HepG2 (cell line): Measurements from ENCODE around the gene RNF148. TPM values are rescaled to one million over a fixed set of nuclear protein-coding genes. Genes with fewer than 3 reads are reported as not detected.
"Not testable (repeated sequence)": the region's sequence is repeated elsewhere in the genome, so short reads cannot be mapped to it uniquely, and the experiment has no call there.

Experiments used
- AHDC1 ChIP-seq: sonication (generic); formaldehyde crosslinking; IDR thresholded peaks from 2 replicates; pipeline ENCODE4 v1.5.1; 2020; ENCODE audit warnings: mild to moderate bottlenecking, missing genetic modification reagents, borderline replicate concordance
- BRCA1 ChIP-seq: sonication (generic); formaldehyde crosslinking; IDR thresholded peaks from 2 replicates; pipeline ENCODE4 v1.4.0; 2020; ENCODE audit warnings: missing genetic modification reagents
- CREM ChIP-seq, 2 experiments: sonication (generic) in 1 of 2; formaldehyde crosslinking in 1 of 2; IDR thresholded peaks; 2 replicates each; pipeline versions ENCODE4 v1.4.0 to v1.6.1; 2016 to 2020; ENCODE audit warnings: antibody characterized with exemption in 1 of 2, mild to moderate bottlenecking in 1 of 2, missing genetic modification reagents in 1 of 2
- HOXD1 ChIP-seq: sonication (generic); formaldehyde crosslinking; IDR thresholded peaks from 2 replicates; pipeline ENCODE4 v1.5.0; 2020; ENCODE audit warnings: missing genetic modification reagents
- MEF2D ChIP-seq: sonication (generic); formaldehyde crosslinking; IDR thresholded peaks from 2 replicates; pipeline ENCODE4 v1.5.1; 2020; ENCODE audit warnings: mild to moderate bottlenecking, missing genetic modification reagents
- RNF219 ChIP-seq: sonication (generic); formaldehyde crosslinking; IDR thresholded peaks from 2 replicates; pipeline ENCODE4 v1.5.0; 2020; ENCODE audit warnings: mild to moderate bottlenecking, missing genetic modification reagents
- SKIL ChIP-seq: sonication (generic); formaldehyde crosslinking; IDR thresholded peaks from 2 replicates; pipeline ENCODE4 v1.8.0; 2022; ENCODE audit warnings: missing genetic modification reagents, mild to moderate bottlenecking, moderate library complexity, borderline replicate concordance
- THAP11 ChIP-seq: IDR thresholded peaks from 2 replicates; pipeline ENCODE4 v1.6.1; 2016; ENCODE audit warnings: missing biosample characterization, missing genetic modification reagents
- ZBTB25 ChIP-seq: IDR thresholded peaks from 2 replicates; pipeline ENCODE4 v1.6.1; 2018; ENCODE audit warnings: missing genetic modification reagents
- ZKSCAN8 ChIP-seq: IDR thresholded peaks from 2 replicates; pipeline ENCODE4 v1.6.1; 2016; ENCODE audit warnings: borderline replicate concordance, missing genetic modification reagents, missing compliant biosample characterization
- ZNF142 ChIP-seq: sonication (generic); formaldehyde crosslinking; IDR thresholded peaks from 2 replicates; pipeline ENCODE4 v1.4.0; 2020; ENCODE audit warnings: missing genetic modification reagents
- polyA plus RNA-seq, 8 experiments: library from polyadenylated mRNA; depleted of rRNA in 3 of 8; stranded (reverse) in 7 of 8; unstranded in 1 of 8; fragments of >200 nt; fragmentation: Illumina TruSeq in 4 of 8; extraction: Trizol in 4 of 8; gene quantifications; 2 replicates each; pipeline versions ENCODE4 v1.2.1 to v1.2.3, GENCODE V29; 2011 to 2016; ENCODE audit warnings: low read depth in 4 of 8, missing spikeins in 1 of 8, mixed read lengths in 1 of 8; ENCODE audit not compliant: insufficient read depth in 1 of 8
- total RNA-seq, 5 experiments: library from RNA; depleted of rRNA; stranded (reverse); fragments of >200 nt; fragmentation: Illumina TruSeq; extraction: Trizol; gene quantifications; 2 replicates each; pipeline ENCODE4 v1.2.3, GENCODE V29; 2016; ENCODE audit warnings: low read depth in 1 of 5

The RNF148 gene
- total and polyA plus RNA-seq, 2 of the 13 experiments (the other 11 are each of a cell fraction or from before 2014, with no cell fraction given): 0.16 to 1.6 TPM

- TF ChIP-seq ZNF142 (CRISPR knock-in tag) (0 out of 2 replicates have a peak, but pooled peaks have one; percentile 42), BRCA1 (CRISPR knock-in tag) (0 out of 2 replicates have a peak, but pooled peaks have one; percentile 57), ZKSCAN8 (CRISPR knock-in tag) (peak; percentile 65; the same call in 1 of the 2 replicates), THAP11 (CRISPR knock-in tag) (peak; percentile 44; the same call in 1 of the 2 replicates), HOXD1 (0 out of 2 replicates have a peak, but pooled peaks have one; percentile 62), MEF2D (peak; percentile 82), SKIL (CRISPR knock-in tag) (peak; percentile 74; the same call in 1 of the 2 replicates), AHDC1 (peak; percentile 77), CREM (IDR thresholded peaks at IDR 0.05) (peak; percentile 72), RNF219 (CRISPR knock-in tag) (0 out of 2 replicates have a peak, but pooled peaks have one; percentile 30), ZBTB25 (0 out of 2 replicates have a peak, but pooled peaks have one; percentile 17)
- TF ChIP-seq CREM (CRISPR knock-in tag; IDR thresholded peaks at IDR 0.05): not testable (repeated sequence)
Measured at GRCh38 chr7:122679269-122679709, 23.4 kb downstream of the RNF148 start (continued).
